ENCODE measurements around the gene PLCD1.

- TF ChIP-seq, protein P1, sequence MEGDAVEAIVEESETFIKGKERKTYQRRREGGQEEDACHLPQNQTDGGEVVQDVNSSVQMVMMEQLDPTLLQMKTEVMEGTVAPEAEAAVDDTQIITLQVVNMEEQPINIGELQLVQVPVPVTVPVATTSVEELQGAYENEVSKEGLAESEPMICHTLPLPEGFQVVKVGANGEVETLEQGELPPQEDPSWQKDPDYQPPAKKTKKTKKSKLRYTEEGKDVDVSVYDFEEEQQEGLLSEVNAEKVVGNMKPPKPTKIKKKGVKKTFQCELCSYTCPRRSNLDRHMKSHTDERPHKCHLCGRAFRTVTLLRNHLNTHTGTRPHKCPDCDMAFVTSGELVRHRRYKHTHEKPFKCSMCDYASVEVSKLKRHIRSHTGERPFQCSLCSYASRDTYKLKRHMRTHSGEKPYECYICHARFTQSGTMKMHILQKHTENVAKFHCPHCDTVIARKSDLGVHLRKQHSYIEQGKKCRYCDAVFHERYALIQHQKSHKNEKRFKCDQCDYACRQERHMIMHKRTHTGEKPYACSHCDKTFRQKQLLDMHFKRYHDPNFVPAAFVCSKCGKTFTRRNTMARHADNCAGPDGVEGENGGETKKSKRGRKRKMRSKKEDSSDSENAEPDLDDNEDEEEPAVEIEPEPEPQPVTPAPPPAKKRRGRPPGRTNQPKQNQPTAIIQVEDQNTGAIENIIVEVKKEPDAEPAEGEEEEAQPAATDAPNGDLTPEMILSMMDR (IDR thresholded peaks at IDR 0.05): no peak
- no peak for TF ChIP-seq EZH2phosphoT487 (IDR thresholded peaks at IDR 0.05)
- no peak for TF ChIP-seq EZH2 (IDR thresholded peaks at IDR 0.05)
Measured at GRCh38 chr3:38021196-38021595, 8.2 kb downstream of the PLCD1 start.

All from neural progenitor cell (in vitro differentiated cells).